ENCODE measurements around the gene POLD4.

The POLD4 gene

GRCh38 chr11:67387518-67387917 is 34.2 kb upstream of the POLD4 start:
- DNase-seq: no peak

- DNase-seq: no peak
Measured at GRCh38 chr11:67387069-67387468, 33.7 kb upstream of the POLD4 start.

- no peak for DNase-seq
Measured at GRCh38 chr11:67384851-67385366, 31.6 kb upstream of the POLD4 start.

DNA sequence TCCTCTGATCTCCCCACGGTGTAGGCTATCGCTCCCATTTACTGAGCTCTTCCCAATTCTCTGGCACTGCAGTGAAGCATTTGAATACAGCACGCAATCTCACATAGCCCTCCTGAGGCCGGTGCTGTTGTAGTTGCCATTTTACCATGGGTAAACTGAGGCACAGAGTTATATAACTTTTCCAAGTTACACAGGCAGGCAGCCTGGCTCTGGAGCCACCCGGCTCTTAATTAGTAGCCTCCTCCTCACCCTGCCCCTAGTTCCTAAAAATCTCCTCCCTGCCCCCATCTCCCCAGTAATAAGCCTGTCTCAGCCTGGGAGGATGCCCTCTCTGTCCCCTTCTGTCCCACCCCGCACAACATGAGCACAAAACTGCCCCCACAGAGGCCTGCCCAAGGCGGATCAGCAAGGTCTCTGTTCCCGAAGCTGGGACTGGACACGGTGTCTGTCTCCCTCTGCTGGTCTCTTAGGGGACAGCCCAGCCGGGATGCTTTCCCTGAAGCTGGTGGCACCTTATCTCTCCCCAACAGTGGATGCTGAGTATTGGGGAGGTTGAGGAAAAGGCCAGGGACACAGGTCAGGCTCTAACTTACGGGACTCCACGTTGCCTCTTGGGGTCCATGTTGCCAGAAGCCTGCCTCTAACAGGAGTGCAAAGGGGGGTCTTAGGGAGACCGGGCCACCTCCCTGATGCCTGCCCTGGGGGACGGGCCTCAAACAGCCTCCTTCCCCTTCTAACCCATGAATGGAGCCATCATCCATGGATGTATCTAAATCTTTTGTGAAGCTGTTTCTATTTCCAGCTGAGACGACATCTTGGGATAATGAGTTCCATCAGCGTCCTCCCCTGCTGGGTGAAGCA is 29.2 kb upstream of the POLD4 start:
- DNase-seq: peak; percentile 83 to 88

DNA sequence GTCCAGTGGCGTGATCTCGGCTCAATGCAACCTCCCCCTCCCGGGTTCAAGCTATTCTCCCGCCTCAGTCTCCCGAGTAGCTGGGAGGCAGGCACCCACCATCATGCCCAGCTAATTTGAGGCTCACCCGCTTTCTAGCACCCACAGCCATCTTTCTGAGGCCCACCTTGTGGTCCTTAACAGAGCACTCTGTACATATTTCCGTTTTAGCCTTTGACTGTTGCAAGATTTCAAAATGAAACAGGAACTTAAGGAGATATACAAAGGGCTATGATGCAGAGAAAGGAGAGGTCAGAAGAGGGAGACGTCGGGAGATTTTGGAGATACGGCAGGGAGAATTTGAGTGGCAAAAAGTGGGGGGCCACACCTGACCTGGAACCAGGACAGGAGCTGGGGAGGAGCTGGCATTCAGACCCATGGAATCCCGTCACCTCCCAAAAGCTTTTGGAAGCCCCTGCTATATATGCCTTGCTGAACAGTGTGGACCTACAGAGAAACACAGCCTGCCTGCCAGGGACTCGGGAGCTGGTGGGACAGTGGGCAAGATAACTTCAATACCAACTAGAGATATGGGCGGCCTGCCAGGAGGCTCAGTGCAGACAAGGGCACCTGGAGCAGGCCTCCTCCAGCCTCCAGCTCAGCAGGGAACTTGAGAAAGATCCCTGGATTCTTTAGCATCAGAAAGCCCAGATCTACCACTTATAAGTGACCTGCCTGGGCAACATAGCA is 28.1 kb upstream of the POLD4 start:
- no peak for DNase-seq

DNA sequence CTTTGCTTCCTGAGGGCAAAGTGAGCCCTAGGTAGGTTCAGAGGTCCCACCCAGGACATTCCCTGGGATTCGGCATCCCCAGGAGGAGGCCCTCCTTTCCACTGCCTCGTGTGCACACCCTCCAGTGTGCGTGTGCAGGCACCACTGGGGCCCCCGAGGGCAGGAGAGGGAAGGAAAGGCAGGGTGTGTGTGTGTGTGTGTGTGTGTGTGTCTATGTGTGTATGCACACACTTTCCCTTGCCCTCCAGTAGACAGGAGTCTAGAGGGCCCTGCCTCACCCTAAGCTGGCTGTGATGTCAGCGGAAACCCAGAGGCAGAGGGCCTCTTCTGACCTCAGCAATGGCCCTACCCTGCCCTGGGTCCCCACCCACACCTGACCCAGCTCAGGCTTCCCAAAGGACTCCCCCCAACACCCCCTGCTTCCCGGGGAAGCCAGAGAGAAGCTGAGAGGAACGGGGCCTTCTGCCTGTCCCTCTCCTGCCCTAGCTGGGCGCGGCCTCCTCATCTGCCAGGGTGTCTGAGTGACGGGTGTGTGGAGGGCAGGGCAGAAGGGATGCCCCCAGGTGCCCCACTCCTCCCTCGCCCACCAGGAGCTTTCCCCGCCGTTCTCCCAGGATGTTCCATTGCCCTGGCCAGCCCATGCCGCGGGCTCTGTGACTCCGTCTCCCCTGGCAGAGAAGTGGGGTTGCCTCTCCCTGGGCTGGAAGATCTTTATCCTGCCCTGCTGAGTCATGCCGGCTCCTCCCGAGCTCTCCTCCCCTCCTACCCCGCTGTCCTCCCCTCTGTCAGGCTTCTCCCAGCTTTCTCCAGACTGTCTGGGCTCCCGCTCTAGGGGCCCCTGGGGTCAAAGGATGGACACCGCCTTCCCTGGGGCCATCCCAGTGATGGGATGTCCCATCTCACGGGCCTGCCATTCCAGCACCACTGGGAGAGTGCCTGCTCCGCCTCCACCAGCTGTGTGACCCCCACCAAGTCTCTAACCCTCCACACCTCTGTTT is 26.0 kb upstream of the POLD4 start:
- no peak for DNase-seq

DNA sequence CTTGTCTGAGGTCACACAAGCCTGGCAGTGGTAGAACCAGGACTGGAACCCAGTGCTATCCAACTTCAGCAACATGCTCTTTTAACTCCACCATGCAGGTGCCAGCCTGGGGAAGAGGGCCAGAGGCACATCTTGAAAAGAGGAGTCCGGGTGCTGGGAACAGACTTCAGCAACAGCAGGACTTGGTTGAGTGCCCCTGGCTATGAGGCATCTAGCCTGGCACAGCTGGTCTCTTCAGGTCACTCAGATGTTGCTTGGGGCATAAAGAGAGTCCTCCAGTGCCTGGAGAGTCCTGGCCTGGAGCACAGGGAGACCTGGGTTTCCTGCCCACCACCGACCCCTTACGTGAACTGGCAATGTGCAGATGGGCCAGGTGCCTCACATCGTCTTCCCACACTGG is 25.2 kb upstream of the POLD4 start:
- no peak for DNase-seq

DNA sequence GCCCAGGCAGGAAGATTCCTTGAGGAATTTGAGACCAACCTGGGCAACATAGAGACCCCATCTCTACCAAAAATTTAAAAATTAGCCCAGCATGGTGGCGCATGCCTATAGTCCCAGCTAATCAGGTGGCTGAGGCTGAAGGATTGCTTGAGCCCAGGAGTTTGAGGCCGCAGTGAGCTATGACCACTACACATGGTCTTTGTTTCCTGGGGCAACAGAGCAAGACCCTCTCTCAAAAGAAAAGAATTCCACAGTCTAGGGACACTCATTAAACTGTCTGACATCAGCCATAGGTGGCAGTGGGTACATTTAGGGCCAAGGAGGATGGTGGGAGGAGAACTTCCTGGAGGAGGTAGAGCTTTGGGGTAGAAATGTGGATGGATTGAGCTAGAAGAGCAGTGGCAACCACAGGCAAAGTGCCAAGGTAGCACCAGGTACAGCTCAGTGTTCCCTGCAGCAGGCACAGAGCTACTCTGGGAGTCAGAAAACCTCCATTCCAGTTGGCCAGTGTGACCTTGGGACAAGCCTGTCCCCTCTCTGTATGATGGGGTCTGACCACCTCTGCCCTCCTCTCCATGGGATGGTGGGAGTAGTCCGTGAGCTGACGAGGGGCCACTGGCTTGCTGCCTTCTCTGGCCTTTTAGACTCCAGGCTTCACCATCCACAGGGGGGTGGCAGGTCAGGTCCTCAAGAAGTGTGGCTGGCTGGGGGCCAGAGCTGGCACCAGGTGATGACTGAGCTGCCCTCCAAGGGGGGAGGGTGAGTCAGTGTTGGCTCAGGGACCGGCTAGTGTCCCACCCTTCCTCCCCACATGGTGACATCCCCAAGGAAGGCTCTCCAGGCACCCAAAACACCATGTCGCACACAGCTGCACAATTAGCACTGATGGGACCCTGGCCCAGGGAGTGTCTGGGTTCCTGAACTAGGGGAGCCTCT is 23.8 kb upstream of the POLD4 start:
- DNase-seq: no peak

DNA sequence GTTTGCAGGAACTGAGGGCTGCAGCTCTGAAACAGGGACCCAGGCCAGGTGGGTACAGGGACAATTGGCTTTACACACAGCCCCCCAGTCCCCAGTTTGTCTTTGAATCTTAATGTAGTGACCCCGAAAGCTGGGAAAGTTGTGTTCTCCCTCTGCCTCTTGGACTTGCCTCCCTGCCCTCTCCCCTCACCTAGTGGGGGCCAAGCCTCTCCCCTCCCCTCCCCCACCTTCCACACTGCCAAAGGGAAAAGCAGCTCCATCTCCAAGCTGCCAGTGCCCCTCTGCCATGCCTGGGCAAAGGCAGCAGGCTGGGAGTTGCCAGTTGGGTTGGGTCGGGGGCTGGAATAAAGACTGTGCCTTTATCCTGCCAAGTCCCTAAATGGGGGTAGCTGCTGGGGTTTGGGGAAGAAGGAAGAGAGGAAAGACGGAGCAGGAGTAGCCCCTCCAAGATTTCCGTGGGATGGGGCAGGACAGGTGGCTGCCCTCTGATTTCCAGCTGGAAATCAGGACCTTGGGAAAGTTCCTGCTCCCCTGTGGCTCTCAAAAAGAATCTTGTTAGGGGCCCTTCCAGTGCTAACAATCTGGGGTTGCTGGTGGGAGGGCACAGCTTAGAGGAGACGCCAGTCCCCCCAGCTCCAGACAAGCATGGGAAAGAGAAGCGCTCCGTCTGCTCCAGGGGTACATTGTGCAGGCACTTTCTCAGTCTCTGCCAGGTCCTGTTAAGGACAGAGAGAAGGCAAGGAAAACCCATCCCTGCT is 22.9 kb upstream of the POLD4 start:
- DNase-seq: no peak

- DNase-seq: no peak
Measured at GRCh38 chr11:67375320-67376055, 22.1 kb upstream of the POLD4 start.

- DNase-seq: no peak
Measured at GRCh38 chr11:67374571-67375281, 21.4 kb upstream of the POLD4 start.

GRCh38 chr11:67373648-67374570 is 20.6 kb upstream of the POLD4 start:
- DNase-seq: peak; percentile 90 to 91

GRCh38 chr11:67372993-67373647 is 19.8 kb upstream of the POLD4 start, which contains the start of gene CLCF1:
CLCF1 (minus strand) TSS chr11:67373598; CDS start chr11:67373539, 59 bp downstream.
- peak; percentile 43 to 56 for DNase-seq

- peak in 1 of 2 donors; percentile 32 for DNase-seq
Measured at GRCh38 chr11:67372321-67372992, 19.1 kb upstream of the POLD4 start.

DNA sequence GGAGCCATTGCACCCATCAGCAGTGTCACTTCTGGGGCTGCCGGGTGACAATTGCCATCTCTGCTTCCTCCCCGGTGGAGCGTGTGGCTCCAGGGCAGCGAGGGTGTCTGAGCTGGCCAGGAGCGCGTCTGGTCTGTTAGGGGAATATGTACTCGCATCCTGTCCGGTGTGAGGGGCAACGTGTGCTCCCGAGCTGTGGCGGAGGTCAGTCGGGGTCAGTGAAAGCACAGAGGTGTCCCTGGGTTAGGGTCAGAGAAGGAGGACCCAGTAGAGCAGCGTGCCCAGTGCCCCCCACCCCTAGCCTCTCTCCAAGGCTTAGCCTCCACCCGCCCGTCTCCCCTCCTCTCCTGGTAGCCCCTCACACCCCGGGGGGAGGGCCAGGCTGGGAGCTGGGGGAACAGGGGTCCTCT is 18.6 kb upstream of the POLD4 start:
- DNase-seq: no peak

GRCh38 chr11:67371189-67371910 is 18.0 kb upstream of the POLD4 start:
- peak; percentile 29 to 52 for DNase-seq
